DMS114 treated with DMSO at 0.1 percent for 48 hours (cell line): Measurements from ENCODE around the gene TRAF3IP3.

Experiments
- DNase-seq: peaks from one replicate; lab custom pipeline; 2025; ENCODE audit not compliant: unreplicated experiment; lab: John Stamatoyannopoulos, UW

The TRAF3IP3 gene

GRCh38 chr1:209755926-209756614 is at the start of gene TRAF3IP3:
TSS of gene TRAF3IP3 (plus strand) at chr1:209756053. CDS start at chr1:209760040, 3,987 bp downstream.
- DNase-seq = no peak

GRCh38 chr1:209706622-209707021 is 49.2 kb upstream of the TRAF3IP3 start:
- DNase-seq = no peak

GRCh38 chr1:209707308-209707707 is 48.5 kb upstream of the TRAF3IP3 start:
- no peak for DNase-seq

DNA sequence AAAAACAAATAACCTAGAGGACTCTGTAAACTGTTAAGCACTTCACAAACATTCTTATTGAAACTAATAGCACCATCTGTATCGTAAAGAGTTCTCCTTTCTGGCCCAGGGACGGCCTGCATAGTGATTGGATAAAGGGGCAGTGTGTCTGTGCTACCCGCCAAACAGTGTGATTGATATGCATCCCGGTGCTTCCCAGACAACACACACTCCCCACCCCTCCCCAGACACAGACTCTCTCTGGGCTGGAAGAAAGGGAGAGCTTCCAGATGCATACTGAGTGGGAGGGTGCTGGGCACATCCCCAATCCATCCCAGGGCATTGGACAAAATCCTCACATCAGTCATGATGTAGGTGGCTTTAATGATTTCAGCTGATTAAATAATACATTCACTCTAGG is 47.6 kb upstream of the TRAF3IP3 start:
- no peak for DNase-seq

DNA sequence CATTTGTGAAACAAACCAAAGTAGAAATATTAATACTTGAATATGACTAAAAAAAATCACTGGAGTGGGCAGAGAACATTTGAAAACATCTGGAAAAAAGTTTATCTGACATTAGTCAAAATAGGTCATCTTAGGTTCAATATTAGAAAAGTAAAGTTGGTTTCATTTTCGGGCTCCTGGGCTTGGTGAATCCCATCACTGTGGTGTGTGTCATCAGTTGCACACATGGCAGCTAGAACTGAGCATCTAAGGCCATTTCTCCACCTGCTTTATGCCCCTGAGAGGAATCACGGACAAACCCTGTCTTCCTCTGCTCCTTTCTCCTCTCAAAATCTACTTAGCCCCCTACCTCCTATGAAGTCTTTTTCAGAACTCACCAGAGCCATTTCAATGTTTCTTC is 45.8 kb upstream of the TRAF3IP3 start:
- DNase-seq = no peak

DNA sequence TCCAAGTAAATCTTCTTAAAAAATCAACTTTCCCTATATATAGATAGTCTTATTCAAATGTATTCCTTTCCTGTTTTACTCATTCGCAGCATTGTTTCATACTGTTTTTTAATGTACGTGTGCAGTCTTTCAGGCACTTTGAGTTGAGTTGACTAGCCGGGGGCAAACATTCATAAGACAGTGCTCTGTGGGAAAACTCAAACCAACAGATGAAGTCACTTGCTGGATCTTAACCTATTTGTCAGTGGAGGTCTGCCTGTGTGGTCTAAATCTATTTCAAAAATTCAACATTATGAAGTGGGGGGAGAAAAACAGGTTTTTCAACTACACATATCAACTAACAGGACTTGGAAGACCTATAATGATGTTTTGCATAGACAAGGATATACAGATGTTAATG is 45.0 kb upstream of the TRAF3IP3 start:
- DNase-seq = no peak

GRCh38 chr1:209714338-209714737 is 41.5 kb upstream of the TRAF3IP3 start:
- no peak for DNase-seq

DNA sequence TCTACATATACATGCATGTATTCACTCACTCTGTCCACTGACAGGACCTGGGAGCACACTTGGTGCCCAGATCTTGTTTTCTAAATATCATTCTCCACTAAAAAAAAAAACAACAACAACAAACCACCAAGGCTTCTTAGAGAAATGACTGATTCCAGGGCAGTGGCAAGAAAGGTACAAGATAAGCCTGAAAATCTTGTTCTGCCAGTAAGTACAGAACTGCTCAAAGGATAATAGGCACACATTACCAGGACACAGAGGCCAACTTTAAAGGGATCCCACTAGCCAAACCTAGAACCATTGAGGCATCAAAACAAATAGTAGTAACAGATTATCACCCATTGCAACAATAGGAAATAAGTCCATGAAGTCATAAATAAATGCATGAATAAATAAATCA is 40.5 kb upstream of the TRAF3IP3 start:
- no peak for DNase-seq

GRCh38 chr1:209717818-209718217 is 38.0 kb upstream of the TRAF3IP3 start:
- no peak for DNase-seq

- no peak for DNase-seq
Measured at GRCh38 chr1:209720326-209720725, 35.5 kb upstream of the TRAF3IP3 start.

DNA sequence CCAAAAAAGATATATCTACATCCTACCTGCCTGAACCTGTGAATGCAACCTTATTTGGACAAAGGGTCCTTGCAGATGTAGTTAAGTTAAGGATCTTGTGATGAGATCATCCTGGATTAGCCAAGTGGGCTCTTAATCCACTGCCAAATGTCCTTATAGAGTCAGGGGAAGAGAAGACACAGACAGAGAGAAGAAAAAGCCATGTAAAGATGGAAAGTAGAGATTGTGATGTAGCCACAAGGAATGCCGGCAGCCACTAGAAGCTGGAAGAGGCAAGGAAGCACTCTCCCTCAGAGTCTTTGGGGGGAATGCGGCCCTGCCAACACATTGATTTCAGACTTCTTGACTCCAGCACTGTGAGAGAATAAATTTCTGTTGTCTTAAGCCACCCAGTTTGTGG is 35.0 kb upstream of the TRAF3IP3 start:
- DNase-seq = no peak

DNA sequence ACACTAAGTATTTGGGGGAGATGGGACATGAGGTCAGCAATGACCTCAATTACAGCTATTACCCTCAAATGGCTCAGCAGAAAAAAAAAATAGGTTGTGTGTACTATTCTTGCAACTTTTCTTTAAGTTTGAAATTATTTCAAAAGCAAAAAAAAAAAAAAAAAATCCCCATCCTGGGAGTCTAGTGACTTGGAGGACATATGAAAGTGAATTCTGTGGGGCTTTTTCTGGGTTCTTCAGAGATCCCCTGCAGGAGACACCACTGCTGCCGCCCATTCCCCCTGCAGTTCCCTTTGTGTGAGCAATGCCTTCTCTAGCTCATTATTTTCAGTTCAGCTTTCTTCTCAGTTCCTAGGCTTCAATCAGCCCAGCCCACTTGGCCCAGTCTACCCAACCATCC is 34.5 kb upstream of the TRAF3IP3 start:
- no peak for DNase-seq

DNA sequence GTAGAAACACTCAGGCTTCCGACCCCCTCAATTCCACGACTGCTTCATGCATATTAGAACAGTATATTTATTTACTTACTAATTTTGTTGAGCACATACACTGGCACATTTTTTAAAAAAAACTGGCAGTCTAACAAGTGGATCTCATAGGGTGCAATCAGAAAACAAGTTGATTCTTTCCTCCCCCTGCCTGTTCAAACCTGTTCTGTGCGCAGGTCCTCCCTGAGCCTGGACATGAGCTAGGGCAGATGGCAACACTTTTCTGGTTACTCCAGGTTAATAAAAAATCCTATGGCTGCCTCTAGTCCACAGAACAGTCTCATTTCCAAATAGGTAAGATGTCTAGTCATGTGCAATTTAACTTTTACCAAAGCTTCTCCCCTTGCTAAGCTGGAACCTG is 32.6 kb upstream of the TRAF3IP3 start:
- DNase-seq = no peak

- DNase-seq = no peak
Measured at GRCh38 chr1:209723756-209724693, 31.8 kb upstream of the TRAF3IP3 start.

GRCh38 chr1:209727286-209727685 is 28.6 kb upstream of the TRAF3IP3 start:
- no peak for DNase-seq

DNA sequence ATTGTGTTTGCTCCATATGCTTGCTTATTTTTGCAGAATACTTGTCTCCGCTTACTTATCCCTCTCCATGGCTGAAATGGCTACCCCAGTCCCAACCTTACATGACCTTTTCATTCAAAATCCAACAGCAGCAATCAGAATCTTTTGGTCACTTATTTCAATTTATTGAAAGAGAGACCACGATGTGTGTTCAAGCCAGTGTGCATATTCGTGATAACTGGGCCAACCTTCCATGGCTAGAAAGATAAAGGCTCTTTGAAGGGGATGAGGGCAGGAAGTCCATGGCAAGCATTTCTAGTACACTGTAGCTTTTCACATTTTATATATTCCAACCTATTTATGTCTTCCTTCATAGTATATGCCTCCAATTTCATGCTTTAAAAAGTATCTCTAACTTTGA is 28.1 kb upstream of the TRAF3IP3 start:
- DNase-seq = no peak

- no peak for DNase-seq
Measured at GRCh38 chr1:209728466-209728865, 27.4 kb upstream of the TRAF3IP3 start.

DNA sequence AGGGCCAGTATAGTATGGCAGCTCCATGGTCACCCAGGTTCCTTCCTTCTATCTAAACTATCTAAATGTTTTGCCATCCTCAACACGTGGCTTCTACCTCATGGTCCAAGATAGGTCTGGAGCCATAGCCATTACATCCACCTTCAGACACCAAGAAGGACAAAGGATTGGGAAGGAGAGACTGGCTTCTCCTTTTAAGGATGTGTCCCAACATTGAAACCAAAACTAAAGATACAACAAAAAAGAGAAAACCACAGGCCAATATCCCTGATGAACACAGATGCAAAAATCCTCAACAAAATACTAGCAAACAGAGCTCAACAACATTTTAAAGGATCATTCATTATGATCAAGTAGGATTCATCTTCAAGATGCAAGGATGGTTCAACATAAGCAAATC is 26.4 kb upstream of the TRAF3IP3 start:
- no peak for DNase-seq

GRCh38 chr1:209732725-209733124 is 23.1 kb upstream of the TRAF3IP3 start:
- DNase-seq = no peak

GRCh38 chr1:209733409-209734192 is 22.3 kb upstream of the TRAF3IP3 start:
- no peak for DNase-seq

- no peak for DNase-seq
Measured at GRCh38 chr1:209736490-209737117, 19.2 kb upstream of the TRAF3IP3 start.
